GM19238 (cell line): ENCODE measurements around the gene HBB.
"Not testable (repeated sequence)": the region's sequence is repeated elsewhere in the genome, so short reads cannot be mapped to it uniquely, and the experiment has no call there.

Experiments
- DNase-seq: peaks from one replicate; pipeline ENCODE4 v3.0.0; 2011; ENCODE audit warnings: low spot score; ENCODE audit not compliant: insufficient read length

HBB gene

GRCh38 chr11:5226732-5227310 lies at the start of gene HBB:
HBB (minus strand) TSS chr11:5227071; CDS start chr11:5227021, 50 bp downstream.
- DNase-seq: no peak

- DNase-seq: no peak
Measured at GRCh38 chr11:5275369-5276110, 48.7 kb upstream of the HBB start.

DNA sequence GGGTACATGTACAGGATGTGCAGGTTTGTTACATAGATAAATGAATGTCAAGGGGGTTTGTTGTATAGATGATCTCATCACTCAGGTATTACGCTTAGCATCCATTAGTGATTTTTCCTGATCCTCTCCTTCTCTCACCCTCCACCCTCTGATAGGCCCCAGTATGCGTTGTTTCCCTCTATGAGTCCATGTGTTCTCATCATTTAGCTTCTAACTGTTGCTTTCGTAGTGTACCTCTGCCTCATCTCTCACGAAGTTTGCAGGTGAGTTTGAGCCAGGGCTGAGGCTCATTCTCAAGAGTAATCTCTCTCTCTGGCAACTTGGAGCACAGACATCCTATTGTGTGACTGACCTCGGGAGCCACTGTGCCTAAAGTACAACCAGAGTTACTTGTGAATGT lies 47.5 kb upstream of the HBB start:
- no peak for DNase-seq

- DNase-seq: no peak
Measured at GRCh38 chr11:5272395-5273017, 45.6 kb upstream of the HBB start.

DNA sequence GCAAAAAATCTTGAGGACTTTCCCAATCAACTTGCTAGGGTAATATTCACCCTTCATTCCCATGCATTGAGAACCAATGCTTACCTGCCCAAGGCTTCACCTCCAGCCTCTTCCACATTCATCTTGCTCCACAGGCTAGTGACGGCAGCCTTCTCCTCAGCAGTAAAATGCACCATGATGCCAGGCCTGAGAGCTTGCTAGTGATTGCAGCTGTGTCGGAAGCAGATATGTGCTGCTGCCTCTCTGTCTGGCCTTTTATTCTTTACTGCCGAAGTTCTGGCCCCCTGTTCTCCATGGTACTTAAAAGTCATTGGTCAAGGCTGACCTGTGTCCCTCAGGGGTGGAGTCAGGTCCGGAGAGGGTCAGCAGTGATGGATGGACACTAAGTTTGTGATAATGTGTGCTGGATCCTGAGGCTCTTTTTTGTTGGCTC lies 42.9 kb upstream of the HBB start, which contains the start of gene HBE1:
Gene HBE1, minus strand, starts transcription at position 231 of the 433 bp plus-strand sequence. Its CDS starts 55 bp downstream, at position 176.
- no peak for DNase-seq

- no peak for DNase-seq
Measured at GRCh38 chr11:5267033-5267563, 40.2 kb upstream of the HBB start.

GRCh38 chr11:5266609-5267008 lies 39.7 kb upstream of the HBB start:
- DNase-seq: no peak

DNA sequence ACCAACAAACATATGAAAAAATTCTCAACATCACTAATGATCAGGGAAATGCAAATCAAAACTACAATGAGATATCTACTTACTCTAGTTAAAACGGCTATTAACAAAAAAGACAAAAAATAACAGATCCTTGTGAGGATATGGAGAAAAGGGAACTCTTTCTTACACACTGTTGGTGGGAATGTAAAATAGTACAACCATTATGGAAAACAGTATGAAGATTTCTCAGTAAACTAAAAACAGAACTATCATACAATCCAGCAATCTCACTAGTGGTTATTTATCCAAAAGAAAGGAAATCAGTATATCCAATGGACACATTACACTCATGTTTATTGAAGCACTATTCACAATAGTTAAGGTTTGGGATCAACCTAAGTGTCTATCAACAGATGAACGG lies 39.0 kb upstream of the HBB start:
- no peak for DNase-seq

GRCh38 chr11:5258543-5259262 lies 31.8 kb upstream of the HBB start:
- no peak for DNase-seq

GRCh38 chr11:5257296-5257695 lies 30.4 kb upstream of the HBB start:
- DNase-seq: no peak

DNA sequence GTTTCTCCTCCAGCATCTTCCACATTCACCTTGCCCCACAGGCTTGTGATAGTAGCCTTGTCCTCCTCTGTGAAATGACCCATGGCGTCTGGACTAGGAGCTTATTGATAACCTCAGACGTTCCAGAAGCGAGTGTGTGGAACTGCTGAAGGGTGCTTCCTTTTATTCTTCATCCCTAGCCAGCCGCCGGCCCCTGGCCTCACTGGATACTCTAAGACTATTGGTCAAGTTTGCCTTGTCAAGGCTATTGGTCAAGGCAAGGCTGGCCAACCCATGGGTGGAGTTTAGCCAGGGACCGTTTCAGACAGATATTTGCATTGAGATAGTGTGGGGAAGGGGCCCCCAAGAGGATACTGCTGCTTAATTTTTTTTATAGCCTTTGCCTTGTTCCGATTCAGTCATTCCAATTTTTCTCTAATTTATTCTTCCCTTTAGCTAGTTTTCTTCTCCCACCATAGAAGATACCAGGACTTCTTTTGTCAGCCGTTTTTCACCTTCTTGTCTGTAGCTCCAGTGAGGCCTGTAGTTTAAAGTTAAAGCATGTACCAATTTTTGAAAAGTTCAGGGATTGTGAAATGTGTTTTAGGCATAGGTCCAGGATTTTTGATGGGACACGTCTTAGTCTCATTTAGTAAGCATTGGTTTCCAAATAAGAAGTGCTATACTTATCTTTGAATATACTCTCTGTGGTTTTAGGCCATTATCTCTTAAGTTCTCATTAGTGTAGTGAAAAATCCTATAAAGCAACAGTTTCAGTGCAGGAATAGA lies 28.0 kb upstream of the HBB start, which contains the start of gene HBG2:
Gene HBG2, minus strand, starts transcription at position 136 of the 768 bp plus-strand sequence. Its CDS starts 53 bp downstream, at position 83.
- DNase-seq: not testable (repeated sequence)

DNA sequence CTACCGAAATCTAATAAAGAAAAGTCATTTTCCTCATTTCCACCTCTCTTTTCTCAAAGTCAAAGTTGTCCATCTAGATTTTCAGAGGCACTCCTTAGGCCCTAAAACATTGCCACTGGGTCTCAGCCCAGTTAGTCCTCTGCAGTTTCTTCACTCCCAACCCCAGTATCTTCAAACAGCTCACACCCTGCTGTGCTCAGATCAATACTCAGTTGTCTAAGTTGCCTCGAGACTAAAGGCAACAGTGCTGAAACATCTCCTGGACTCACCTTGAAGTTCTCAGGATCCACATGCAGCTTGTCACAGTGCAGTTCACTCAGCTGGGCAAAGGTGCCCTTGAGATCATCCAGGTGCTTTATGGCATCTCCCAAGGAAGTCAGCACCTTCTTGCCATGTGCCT lies 27.2 kb upstream of the HBB start:
- DNase-seq: not testable (repeated sequence)

- not testable (repeated sequence) for DNase-seq
Measured at GRCh38 chr11:5253440-5253839, 26.6 kb upstream of the HBB start.

- DNase-seq: no peak
Measured at GRCh38 chr11:5252919-5253265, 26.0 kb upstream of the HBB start.

- no peak for DNase-seq
Measured at GRCh38 chr11:5252192-5252918, 25.5 kb upstream of the HBB start.

- DNase-seq: no peak
Measured at GRCh38 chr11:5251746-5252145, 24.9 kb upstream of the HBB start.

GRCh38 chr11:5250543-5251204 lies 23.8 kb upstream of the HBB start:
- DNase-seq: no peak

DNA sequence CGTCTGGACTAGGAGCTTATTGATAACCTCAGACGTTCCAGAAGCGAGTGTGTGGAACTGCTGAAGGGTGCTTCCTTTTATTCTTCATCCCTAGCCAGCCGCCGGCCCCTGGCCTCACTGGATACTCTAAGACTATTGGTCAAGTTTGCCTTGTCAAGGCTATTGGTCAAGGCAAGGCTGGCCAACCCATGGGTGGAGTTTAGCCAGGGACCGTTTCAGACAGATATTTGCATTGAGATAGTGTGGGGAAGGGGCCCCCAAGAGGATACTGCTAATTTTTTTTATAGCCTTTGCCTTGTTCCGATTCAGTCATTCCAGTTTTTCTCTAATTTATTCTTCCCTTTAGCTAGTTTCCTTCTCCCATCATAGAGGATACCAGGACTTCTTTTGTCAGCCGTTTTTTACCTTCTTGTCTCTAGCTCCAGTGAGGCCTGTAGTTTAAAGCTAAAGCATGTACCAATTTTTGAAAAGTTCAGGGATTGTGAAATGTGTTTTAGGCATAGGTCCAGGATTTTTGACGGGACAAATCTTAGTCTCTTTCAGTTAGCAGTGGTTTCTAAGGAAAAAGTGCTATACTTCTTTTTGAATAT lies 23.0 kb upstream of the HBB start, which contains the start of gene HBG1:
Gene HBG1, minus strand, starts transcription at position 51 of the 590 bp plus-strand sequence. CDS start 53 bp downstream, outside the sequence.
- not testable (repeated sequence) for DNase-seq

- not testable (repeated sequence) for DNase-seq
Measured at GRCh38 chr11:5248498-5248897, 21.6 kb upstream of the HBB start.
